Measurements from ENCODE around the gene PEX14.

PEX14 gene

GRCh38 chr1:10613340-10613739 lies 138.6 kb downstream of the PEX14 start:
- no peak overlapping the region for H2AFZ ChIP-seq (ENCODE audit: low read depth, low read length)
- H3K4me2 ChIP-seq (ENCODE audit: low read length, poor library complexity, severe bottlenecking) = no peak overlapping the region
- H3K27ac ChIP-seq (ENCODE audit: low read length, poor library complexity, severe bottlenecking) = no peak overlapping the region
- H3K36me3 ChIP-seq (ENCODE audit: control insufficient read depth in 1 of 2, insufficient read depth in 2 of 2, low read depth in 1 of 2, low read length in 2 of 2) = peaks cover 6 to 24% of the 10 kb centered on the region in 2 experiments
- H3K4me1 ChIP-seq (ENCODE audit: control insufficient read depth, insufficient read depth, low read depth, low read length) = peaks cover 1% of the 10 kb centered on the region
- H2BK12ac ChIP-seq (ENCODE audit: low read length in 2 of 2) = no peak overlapping the region
- no peak overlapping the region for H2BK120ac ChIP-seq (ENCODE audit: low read depth, low read length)
- DNase-seq = no peak
- H3K14ac ChIP-seq (ENCODE audit: low read length in 2 of 2) = no peak overlapping the region
- peaks cover 44% of the 10 kb centered on the region for H3K79me1 ChIP-seq (replicated peaks; ENCODE audit: low read length, poor library complexity, severe bottlenecking)
- H3K27me3 ChIP-seq (ENCODE audit: control insufficient read depth in 1 of 2, insufficient read depth in 1 of 2, low read length in 2 of 2) = no peaks in the 10 kb centered on the region
- no peaks in the 10 kb centered on the region for H3K9me3 ChIP-seq (ENCODE audit: control insufficient read depth, low read length)
- 96% methylated on average over 10 of the region's 10 CpGs for WGBS
- no peak overlapping the region for H4K8ac ChIP-seq (ENCODE audit: low read length)
- H3K23ac ChIP-seq (ENCODE audit: low read length in 2 of 2) = no peak overlapping the region
- no peak overlapping the region for H2AK5ac ChIP-seq (ENCODE audit: low read length, severe bottlenecking)
- no peak overlapping the region for H2BK5ac ChIP-seq (ENCODE audit: low read depth, low read length, poor library complexity, severe bottlenecking)
- H4K91ac ChIP-seq (ENCODE audit: low read length) = no peak overlapping the region
- no peak overlapping the region for H3K4ac ChIP-seq (ENCODE audit: low read depth in 1 of 2, low read length in 2 of 2)
- H3K9ac ChIP-seq (ENCODE audit: low read length) = no peak overlapping the region
- no peak overlapping the region for H2BK15ac ChIP-seq (ENCODE audit: low read depth, poor library complexity, severe bottlenecking)
- no peak overlapping the region for H3K18ac ChIP-seq (ENCODE audit: low read depth in 1 of 2, low read length in 2 of 2)
- H3K4me3 ChIP-seq (ENCODE audit: insufficient read depth in 1 of 2, low read depth in 1 of 2, low read length in 2 of 2) = no peak overlapping the region

- H3K23ac ChIP-seq (ENCODE audit: low read length in 2 of 2) = no peak overlapping the region
- peaks cover 45% of the 10 kb centered on the region for H3K79me1 ChIP-seq (replicated peaks; ENCODE audit: low read length, poor library complexity, severe bottlenecking)
- H2AK5ac ChIP-seq (ENCODE audit: low read length, severe bottlenecking) = no peak overlapping the region
- H3K9ac ChIP-seq (ENCODE audit: low read length) = no peak overlapping the region
- 93% methylated on average over 8 of the region's 8 CpGs for WGBS
- H2BK5ac ChIP-seq (ENCODE audit: low read depth, low read length, poor library complexity, severe bottlenecking) = no peak overlapping the region
- H3K27me3 ChIP-seq (ENCODE audit: control insufficient read depth in 1 of 2, insufficient read depth in 1 of 2, low read length in 2 of 2) = no peaks in the 10 kb centered on the region
- no peak overlapping the region for H2BK120ac ChIP-seq (ENCODE audit: low read depth, low read length)
- H3K9me3 ChIP-seq (ENCODE audit: control insufficient read depth, low read length) = no peaks in the 10 kb centered on the region
- no peak overlapping the region for H3K4me3 ChIP-seq (ENCODE audit: insufficient read depth in 1 of 2, low read depth in 1 of 2, low read length in 2 of 2)
- peaks cover 2% of the 10 kb centered on the region for H3K4me1 ChIP-seq (ENCODE audit: control insufficient read depth, insufficient read depth, low read depth, low read length)
- peaks cover 11 to 29% of the 10 kb centered on the region in 2 experiments for H3K36me3 ChIP-seq (ENCODE audit: control insufficient read depth in 1 of 2, insufficient read depth in 2 of 2, low read depth in 1 of 2, low read length in 2 of 2)
- H2BK12ac ChIP-seq (ENCODE audit: low read length in 2 of 2) = no peak overlapping the region
- H3K14ac ChIP-seq (ENCODE audit: low read length in 2 of 2) = no peak overlapping the region
- DNase-seq = no peak
- no peak overlapping the region for H3K4ac ChIP-seq (ENCODE audit: low read depth in 1 of 2, low read length in 2 of 2)
- H3K18ac ChIP-seq (ENCODE audit: low read depth in 1 of 2, low read length in 2 of 2) = no peak overlapping the region
- no peak overlapping the region for H2AFZ ChIP-seq (ENCODE audit: low read depth, low read length)
- H4K91ac ChIP-seq (ENCODE audit: low read length) = no peak overlapping the region
- H3K4me2 ChIP-seq (ENCODE audit: low read length, poor library complexity, severe bottlenecking) = no peak overlapping the region
- peak overlapping the region; percentile 9 for H2BK15ac ChIP-seq (ENCODE audit: low read depth, poor library complexity, severe bottlenecking)
- H3K27ac ChIP-seq (ENCODE audit: low read length, poor library complexity, severe bottlenecking) = no peak overlapping the region
- no peak overlapping the region for H4K8ac ChIP-seq (ENCODE audit: low read length)
Measured at GRCh38 chr1:10613861-10614260, 139.1 kb downstream of the PEX14 start.

DNA sequence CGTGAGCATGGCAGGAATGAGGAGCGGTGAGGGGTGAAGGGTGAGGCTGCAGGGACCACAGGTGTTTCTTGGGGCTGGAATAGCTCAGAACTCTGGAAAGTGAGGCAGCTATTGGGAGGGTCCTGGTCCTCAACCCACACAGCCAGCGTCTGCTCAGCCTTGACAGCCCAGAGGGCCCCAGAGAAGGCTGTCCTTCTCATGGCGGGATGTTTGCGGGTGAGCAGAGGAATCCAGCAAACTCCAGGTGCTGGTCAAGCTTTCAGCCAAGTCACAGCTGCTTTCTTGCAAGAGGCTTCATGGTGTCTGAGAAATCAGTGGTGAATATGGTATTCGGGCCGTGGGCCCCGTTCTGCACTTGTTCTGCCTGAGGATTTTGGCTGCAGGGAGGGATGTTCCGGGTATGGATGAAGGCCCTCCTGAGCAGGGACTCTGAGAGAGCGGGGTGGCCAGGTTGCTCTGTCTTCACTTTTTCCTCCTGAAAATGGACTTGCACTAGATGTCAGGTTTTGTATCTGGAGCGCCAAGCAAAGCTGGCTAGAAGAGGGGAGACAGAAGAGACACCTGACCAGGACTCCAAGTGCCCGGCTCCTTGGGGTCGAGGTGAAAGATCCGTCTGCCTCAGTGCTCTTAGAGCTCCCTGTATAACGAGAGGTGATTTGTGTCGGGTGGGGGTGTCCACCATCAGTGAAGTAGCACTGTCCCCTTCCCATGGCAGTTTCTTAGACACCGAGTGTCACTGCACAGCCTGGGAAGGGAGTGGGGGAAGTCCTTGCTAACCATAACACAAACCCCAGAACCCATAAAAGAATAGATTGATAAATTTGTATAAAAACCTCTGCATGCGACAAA lies 139.9 kb downstream of the PEX14 start:
- H3K79me1 ChIP-seq (replicated peaks; ENCODE audit: low read length, poor library complexity, severe bottlenecking) = peaks cover 45% of the 10 kb centered on the region

GRCh38 chr1:10615332-10615731 lies 140.6 kb downstream of the PEX14 start:
- H2BK15ac ChIP-seq (ENCODE audit: low read depth, poor library complexity, severe bottlenecking) = no peak overlapping the region
- H2AFZ ChIP-seq (ENCODE audit: low read depth, low read length) = no peak overlapping the region
- no peak overlapping the region for H3K4me2 ChIP-seq (ENCODE audit: low read length, poor library complexity, severe bottlenecking)
- H3K14ac ChIP-seq (ENCODE audit: low read length in 2 of 2) = no peak overlapping the region
- no peak overlapping the region for H3K4ac ChIP-seq (ENCODE audit: low read depth in 1 of 2, low read length in 2 of 2)
- H2BK5ac ChIP-seq (ENCODE audit: low read depth, low read length, poor library complexity, severe bottlenecking) = no peak overlapping the region
- H3K4me1 ChIP-seq (ENCODE audit: control insufficient read depth, insufficient read depth, low read depth, low read length) = peaks cover 2% of the 10 kb centered on the region
- no peak overlapping the region for H4K8ac ChIP-seq (ENCODE audit: low read length)
- H4K91ac ChIP-seq (ENCODE audit: low read length) = no peak overlapping the region
- no peak overlapping the region for H2AK5ac ChIP-seq (ENCODE audit: low read length, severe bottlenecking)
- H3K4me3 ChIP-seq (ENCODE audit: insufficient read depth in 1 of 2, low read depth in 1 of 2, low read length in 2 of 2) = no peak overlapping the region
- WGBS = 95% methylated on average over 13 of the region's 13 CpGs
- H3K27me3 ChIP-seq (ENCODE audit: control insufficient read depth in 1 of 2, insufficient read depth in 1 of 2, low read length in 2 of 2) = no peaks in the 10 kb centered on the region
- no peak overlapping the region for H3K27ac ChIP-seq (ENCODE audit: low read length, poor library complexity, severe bottlenecking)
- H2BK12ac ChIP-seq (ENCODE audit: low read length in 2 of 2) = no peak overlapping the region
- no peak overlapping the region for H3K9ac ChIP-seq (ENCODE audit: low read length)
- no peak for DNase-seq
- peaks cover 45% of the 10 kb centered on the region for H3K79me1 ChIP-seq (replicated peaks; ENCODE audit: low read length, poor library complexity, severe bottlenecking)
- H3K23ac ChIP-seq (ENCODE audit: low read length in 2 of 2) = no peak overlapping the region
- no peak overlapping the region for H2BK120ac ChIP-seq (ENCODE audit: low read depth, low read length)
- H3K9me3 ChIP-seq (ENCODE audit: control insufficient read depth, low read length) = no peaks in the 10 kb centered on the region
- no peak overlapping the region for H3K18ac ChIP-seq (ENCODE audit: low read depth in 1 of 2, low read length in 2 of 2)
- peaks cover 11 to 29% of the 10 kb centered on the region in 2 experiments for H3K36me3 ChIP-seq (ENCODE audit: control insufficient read depth in 1 of 2, insufficient read depth in 2 of 2, low read depth in 1 of 2, low read length in 2 of 2)

More for the DNA sequence above, 139.9 kb downstream of the PEX14 start:
- Histone ChIP-seq H3K36me3 (ENCODE audit: control insufficient read depth in 1 of 2, insufficient read depth in 2 of 2, low read depth in 1 of 2, low read length in 2 of 2) (peaks cover 11 to 29% of the 10 kb centered on the region in 2 experiments), H3K27ac (ENCODE audit: low read length, poor library complexity, severe bottlenecking) (no peak overlapping the region), H3K4me3 (ENCODE audit: insufficient read depth in 1 of 2, low read depth in 1 of 2, low read length in 2 of 2) (no peak overlapping the region), H2BK5ac (ENCODE audit: low read depth, low read length, poor library complexity, severe bottlenecking) (no peak overlapping the region), H3K4me2 (ENCODE audit: low read length, poor library complexity, severe bottlenecking) (no peak overlapping the region), H2BK15ac (ENCODE audit: low read depth, poor library complexity, severe bottlenecking) (no peak overlapping the region), H4K91ac (ENCODE audit: low read length) (no peak overlapping the region), H2AFZ (ENCODE audit: low read depth, low read length) (no peak overlapping the region), H2BK120ac (ENCODE audit: low read depth, low read length) (no peak overlapping the region), H2AK5ac (ENCODE audit: low read length, severe bottlenecking) (no peak overlapping the region), H3K4me1 (ENCODE audit: control insufficient read depth, insufficient read depth, low read depth, low read length) (peaks cover 2% of the 10 kb centered on the region), H2BK12ac (ENCODE audit: low read length in 2 of 2) (no peak overlapping the region), H3K9ac (ENCODE audit: low read length) (no peak overlapping the region), H3K27me3 (ENCODE audit: control insufficient read depth in 1 of 2, insufficient read depth in 1 of 2, low read length in 2 of 2) (no peaks in the 10 kb centered on the region), H4K8ac (ENCODE audit: low read length) (no peak overlapping the region), H3K23ac (ENCODE audit: low read length in 2 of 2) (no peak overlapping the region), H3K14ac (ENCODE audit: low read length in 2 of 2) (no peak overlapping the region), H3K9me3 (ENCODE audit: control insufficient read depth, low read length) (no peaks in the 10 kb centered on the region), H3K4ac (ENCODE audit: low read depth in 1 of 2, low read length in 2 of 2) (no peak overlapping the region), H3K18ac (ENCODE audit: low read depth in 1 of 2, low read length in 2 of 2) (no peak overlapping the region)
- WGBS = 96% methylated on average over 15 of the region's 18 CpGs
- no peak for DNase-seq

Measured in mesenchymal stem cell (in vitro differentiated cells and primary cell).